ENCODE results near the gene CARNS1. TPM values are rescaled to one million over a fixed set of nuclear protein-coding genes. Genes with fewer than 3 reads are reported as not detected.
A peak's percentile ranks its signal among the peaks of the same experiment; 100 is the strongest.

The CARNS1 gene
- total and polyA plus RNA-seq, 2 experiments from 2014 or later = 2.4 to 7.7 TPM

GRCh38 chr11:67375320-67376055, 40.0 kb upstream of the CARNS1 start:
- H3K4me2 ChIP-seq = peak overlapping the region; percentile 91
- no peaks in the 10 kb centered on the region for H4K20me1 ChIP-seq (ENCODE audit: insufficient read depth, poor library complexity, severe bottlenecking)
- H3K9me2 ChIP-seq (replicated peaks; ENCODE audit: insufficient read depth) = no peaks in the 10 kb centered on the region
- peaks cover 54% of the 10 kb centered on the region for H3K4me1 ChIP-seq (ENCODE audit: insufficient read depth)
- no peak overlapping the region for H2AFZ ChIP-seq
- H3K27ac ChIP-seq = peak overlapping the region; percentile 99
- TF ChIP-seq EZH2 (IDR thresholded peaks at IDR 0.05; ENCODE audit: borderline replicate concordance) = no peak
- no peak for TF ChIP-seq CTCF (IDR thresholded peaks at IDR 0.05; ENCODE audit: poor library complexity)
- no peak for TF ChIP-seq EZH2phosphoT487 (IDR thresholded peaks at IDR 0.05; ENCODE audit: low read depth, severe bottlenecking, unreplicated experiment)
- H3K36me3 ChIP-seq (replicated peaks; ENCODE audit: insufficient read depth, low read depth) = no peaks in the 10 kb centered on the region
- no peak for DNase-seq (ENCODE audit: low spot score)
- no peak overlapping the region for H3K4me3 ChIP-seq
- no peaks in the 10 kb centered on the region for H3K9me3 ChIP-seq (ENCODE audit: low read depth)
- no peaks in the 10 kb centered on the region for H3K27me3 ChIP-seq
- 18% methylated on average over 7 of the region's 15 CpGs for WGBS (ENCODE audit: low lambda C conversion rate, missing lambda C conversion rate)
- peaks cover 21% of the 10 kb centered on the region for H3K79me2 ChIP-seq

- no peaks in the 10 kb centered on the region for H4K20me1 ChIP-seq (ENCODE audit: insufficient read depth, poor library complexity, severe bottlenecking)
- no peak overlapping the region for H2AFZ ChIP-seq
- peaks cover 46% of the 10 kb centered on the region for H3K4me1 ChIP-seq (ENCODE audit: insufficient read depth)
- H3K36me3 ChIP-seq (replicated peaks; ENCODE audit: insufficient read depth, low read depth) = no peaks in the 10 kb centered on the region
- H3K9me2 ChIP-seq (replicated peaks; ENCODE audit: insufficient read depth) = no peaks in the 10 kb centered on the region
- H3K4me2 ChIP-seq = peak overlapping the region; percentile 91
- H3K9me3 ChIP-seq (ENCODE audit: low read depth) = no peaks in the 10 kb centered on the region
- H3K27ac ChIP-seq = peak overlapping the region; percentile 99
- H3K4me3 ChIP-seq = no peak overlapping the region
- WGBS (ENCODE audit: low lambda C conversion rate, missing lambda C conversion rate) = 60% methylated on average over 7 of the region's 7 CpGs
- no peaks in the 10 kb centered on the region for H3K27me3 ChIP-seq
- TF ChIP-seq CTCF (IDR thresholded peaks at IDR 0.05; ENCODE audit: poor library complexity) (no peak), EZH2 (IDR thresholded peaks at IDR 0.05; ENCODE audit: borderline replicate concordance) (no peak), EZH2phosphoT487 (IDR thresholded peaks at IDR 0.05; ENCODE audit: low read depth, severe bottlenecking, unreplicated experiment) (no peak)
- peaks cover 13% of the 10 kb centered on the region for H3K79me2 ChIP-seq
- no peak for DNase-seq (ENCODE audit: low spot score)
Observed at GRCh38 chr11:67376063-67376820, 39.2 kb upstream of the CARNS1 start.

GRCh38 chr11:67376873-67377808, 38.3 kb upstream of the CARNS1 start:
- peaks cover 6% of the 10 kb centered on the region for H3K79me2 ChIP-seq
- H3K36me3 ChIP-seq (replicated peaks; ENCODE audit: insufficient read depth, low read depth) = no peaks in the 10 kb centered on the region
- no peaks in the 10 kb centered on the region for H4K20me1 ChIP-seq (ENCODE audit: insufficient read depth, poor library complexity, severe bottlenecking)
- peak overlapping the region; percentile 91 for H3K4me2 ChIP-seq
- no peak overlapping the region for H2AFZ ChIP-seq
- 87% methylated on average over 6 of the region's 6 CpGs for WGBS (ENCODE audit: low lambda C conversion rate, missing lambda C conversion rate)
- H3K9me2 ChIP-seq (replicated peaks; ENCODE audit: insufficient read depth) = no peaks in the 10 kb centered on the region
- DNase-seq (ENCODE audit: low spot score) = no peak
- H3K4me3 ChIP-seq = no peak overlapping the region
- peak overlapping the region; percentile 99 for H3K27ac ChIP-seq
- H3K9me3 ChIP-seq (ENCODE audit: low read depth) = no peaks in the 10 kb centered on the region
- H3K27me3 ChIP-seq = no peaks in the 10 kb centered on the region
- no peak for TF ChIP-seq EZH2phosphoT487 (IDR thresholded peaks at IDR 0.05; ENCODE audit: low read depth, severe bottlenecking, unreplicated experiment)
- no peak for TF ChIP-seq EZH2 (IDR thresholded peaks at IDR 0.05; ENCODE audit: borderline replicate concordance)
- TF ChIP-seq CTCF (IDR thresholded peaks at IDR 0.05; ENCODE audit: poor library complexity) = no peak
- peaks cover 37% of the 10 kb centered on the region for H3K4me1 ChIP-seq (ENCODE audit: insufficient read depth)

Measured in hepatocyte (in vitro differentiated cells).